KOPT-K1 (cell line): ENCODE measurements around the gene MPV17L2.
"Not testable (repeated sequence)": the region's sequence is repeated elsewhere in the genome, so short reads cannot be mapped to it uniquely, and the experiment has no call there.

ENCODE experiments used
- H3K27ac ChIP-seq: fragments of 200-600 bp; sonication (generic); 2 replicates; pipeline ENCODE4 v1.5.1; 2016; ENCODE audit warnings: antibody characterized with exemption, mild to moderate bottlenecking, low read depth, low read length; ENCODE audit not compliant: poor library complexity, severe bottlenecking
- H3K36me3 ChIP-seq: fragments of 200-600 bp; sonication (generic); 2 replicates; pipeline ENCODE4 v1.5.1; 2017; ENCODE audit warnings: antibody characterized with exemption, mild to moderate bottlenecking, low read length, moderate library complexity; ENCODE audit not compliant: insufficient read depth
- H3K9me3 ChIP-seq: fragments of 200-600 bp; sonication (generic); 2 replicates; pipeline ENCODE4 v1.5.1; 2017; ENCODE audit warnings: antibody characterized with exemption, low read length, mild to moderate bottlenecking; ENCODE audit not compliant: insufficient read depth, poor library complexity, severe bottlenecking

MPV17L2 gene

GRCh38 chr19:18156841-18157464, 36.1 kb upstream of the MPV17L2 start:
- Histone ChIP-seq H3K9me3 (no peaks in the 10 kb centered on the region), H3K36me3 (peaks cover 14% of the 10 kb centered on the region; the same call in 1 of the 2 replicates), H3K27ac (no peak overlapping the region)

- no peak overlapping the region for H3K27ac ChIP-seq
- H3K36me3 ChIP-seq, result peaks cover 20% of the 10 kb centered on the region
- H3K9me3 ChIP-seq, result no peaks in the 10 kb centered on the region
Measured at GRCh38 chr19:18157465-18158063, 35.5 kb upstream of the MPV17L2 start.

GRCh38 chr19:18158467-18158866, 34.6 kb upstream of the MPV17L2 start:
- Histone ChIP-seq H3K36me3 (peaks cover 28% of the 10 kb centered on the region), H3K27ac (no peak overlapping the region), H3K9me3 (no peaks in the 10 kb centered on the region)

GRCh38 chr19:18159059-18159616, 33.9 kb upstream of the MPV17L2 start:
- peaks cover 32% of the 10 kb centered on the region for H3K36me3 ChIP-seq
- H3K27ac ChIP-seq, H3K9me3 ChIP-seq: not testable (repeated sequence)

- H3K27ac ChIP-seq, result no peak overlapping the region
- H3K36me3 ChIP-seq, result peaks cover 32% of the 10 kb centered on the region
- H3K9me3 ChIP-seq, result no peaks in the 10 kb centered on the region
Measured at GRCh38 chr19:18159810-18160209, 33.2 kb upstream of the MPV17L2 start.

- peak overlapping the region; percentile 57 for H3K27ac ChIP-seq
- H3K9me3 ChIP-seq, result no peaks in the 10 kb centered on the region
- H3K36me3 ChIP-seq, result peaks cover 35% of the 10 kb centered on the region
Measured at GRCh38 chr19:18160493-18160970, 32.5 kb upstream of the MPV17L2 start.

- Histone ChIP-seq H3K27ac (peak overlapping the region; percentile 57), H3K36me3 (peaks cover 38% of the 10 kb centered on the region), H3K9me3 (no peaks in the 10 kb centered on the region)
Measured at GRCh38 chr19:18160971-18161635, 31.9 kb upstream of the MPV17L2 start.

GRCh38 chr19:18161636-18162002, 31.4 kb upstream of the MPV17L2 start:
- no peak overlapping the region for H3K27ac ChIP-seq
- no peaks in the 10 kb centered on the region for H3K9me3 ChIP-seq
- peaks cover 38% of the 10 kb centered on the region for H3K36me3 ChIP-seq

GRCh38 chr19:18164072-18164471, 28.9 kb upstream of the MPV17L2 start:
- Histone ChIP-seq H3K27ac (no peak overlapping the region), H3K36me3 (peaks cover 58% of the 10 kb centered on the region), H3K9me3 (no peaks in the 10 kb centered on the region)

GRCh38 chr19:18165794-18166544, 27.0 kb upstream of the MPV17L2 start:
- peaks cover 66% of the 10 kb centered on the region for H3K36me3 ChIP-seq

GRCh38 chr19:18167011-18167410, 26.0 kb upstream of the MPV17L2 start:
- H3K27ac ChIP-seq, result no peak overlapping the region
- no peaks in the 10 kb centered on the region for H3K9me3 ChIP-seq
- H3K36me3 ChIP-seq, result peaks cover 62% of the 10 kb centered on the region

More at GRCh38 chr19:18165794-18166544, 27.0 kb upstream of the MPV17L2 start:
- Histone ChIP-seq H3K9me3 (no peaks in the 10 kb centered on the region), H3K27ac (no peak overlapping the region)

- Histone ChIP-seq H3K27ac (no peak overlapping the region), H3K36me3 (peaks cover 53% of the 10 kb centered on the region), H3K9me3 (no peaks in the 10 kb centered on the region)
Measured at GRCh38 chr19:18167975-18168645, 24.9 kb upstream of the MPV17L2 start.

GRCh38 chr19:18168673-18169381, 24.2 kb upstream of the MPV17L2 start:
- H3K9me3 ChIP-seq, result no peaks in the 10 kb centered on the region
- peaks cover 46% of the 10 kb centered on the region for H3K36me3 ChIP-seq
- no peak overlapping the region for H3K27ac ChIP-seq

GRCh38 chr19:18170714-18171255, 22.2 kb upstream of the MPV17L2 start:
- Histone ChIP-seq H3K36me3 (peaks cover 40% of the 10 kb centered on the region), H3K27ac (no peak overlapping the region), H3K9me3 (no peaks in the 10 kb centered on the region)
